ENCODE results near the gene SRR.

Gene SRR

DNA sequence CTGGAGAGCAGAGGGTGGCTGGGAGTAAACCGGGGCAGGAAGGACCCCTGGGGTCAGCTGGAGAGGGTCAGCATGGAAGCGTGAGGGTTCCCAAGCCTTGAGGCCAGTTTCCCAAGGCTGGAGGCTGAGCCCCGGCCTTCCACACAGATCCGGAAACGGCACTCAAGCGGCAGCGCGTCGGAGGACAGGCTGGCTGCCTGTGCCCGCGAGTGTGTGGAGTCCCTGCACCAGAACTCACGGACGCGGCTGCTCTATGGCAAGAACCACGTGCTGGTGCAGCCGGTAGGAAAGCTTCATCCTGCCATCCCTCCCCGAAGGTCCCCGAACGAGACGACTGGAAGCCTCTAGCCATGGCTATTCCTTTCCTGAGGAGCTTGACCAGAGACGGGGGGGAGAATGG is 59.6 kb downstream of the SRR start:
- H3K27ac ChIP-seq = no peak overlapping the region
- TF ChIP-seq ZFX (IDR thresholded peaks at IDR 0.05) (no peak), CTCF (conservative IDR thresholded peaks at IDR 0.05) (no peak)

DNA sequence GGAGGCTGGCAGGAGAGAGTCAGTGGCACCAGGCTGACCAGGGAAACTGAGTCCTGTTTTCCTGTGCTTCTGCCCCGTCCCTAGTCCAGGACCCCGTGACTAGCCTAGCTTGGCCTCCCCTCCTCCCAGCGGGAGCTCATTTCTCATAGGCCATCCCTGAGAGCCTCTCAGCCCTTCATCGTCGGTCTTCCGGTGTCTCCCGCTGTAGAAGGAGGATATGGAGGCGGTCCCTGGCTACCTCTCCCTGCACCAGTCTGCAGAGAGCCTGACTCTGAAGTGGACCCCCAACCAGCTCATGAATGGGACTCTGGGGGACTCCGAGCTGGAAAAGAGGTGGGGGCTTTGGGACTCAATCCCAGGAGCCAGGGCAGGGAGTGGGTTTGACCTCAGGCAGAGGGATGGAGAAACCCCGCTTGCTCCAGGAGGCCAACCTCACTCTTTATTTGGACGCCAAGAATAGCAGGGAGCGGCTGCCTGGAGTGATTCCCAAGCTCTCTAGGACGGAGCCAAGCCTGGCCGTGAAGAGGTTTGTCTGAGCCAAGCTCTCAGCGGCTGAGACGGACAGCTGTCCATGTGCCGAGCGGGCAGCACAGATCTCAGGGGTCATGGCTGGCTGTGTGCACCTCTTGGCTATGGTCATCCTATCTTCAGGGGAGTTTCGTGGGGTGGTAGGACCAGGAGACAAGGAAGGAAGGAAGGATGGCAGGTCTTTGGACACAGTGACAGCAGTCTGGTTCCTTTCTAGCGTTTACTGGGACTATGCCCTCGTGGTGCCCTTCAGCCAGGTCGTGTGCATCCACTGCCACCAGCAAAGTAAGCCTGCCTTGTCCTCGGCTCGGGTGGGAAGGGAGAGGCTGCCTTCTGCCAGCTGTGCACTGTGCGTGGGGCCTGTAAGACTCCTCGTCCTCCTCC is 60.4 kb downstream of the SRR start:
- no peak for TF ChIP-seq ZFX (IDR thresholded peaks at IDR 0.05)
- TF ChIP-seq CTCF (conservative IDR thresholded peaks at IDR 0.05) = no peak
- H3K27ac ChIP-seq = no peak overlapping the region

GRCh38 chr17:2364763-2365116 is 61.0 kb downstream of the SRR start:
- no peak overlapping the region for H3K27ac ChIP-seq
- no peak for TF ChIP-seq CTCF (conservative IDR thresholded peaks at IDR 0.05)
- no peak for TF ChIP-seq ZFX (IDR thresholded peaks at IDR 0.05)

DNA sequence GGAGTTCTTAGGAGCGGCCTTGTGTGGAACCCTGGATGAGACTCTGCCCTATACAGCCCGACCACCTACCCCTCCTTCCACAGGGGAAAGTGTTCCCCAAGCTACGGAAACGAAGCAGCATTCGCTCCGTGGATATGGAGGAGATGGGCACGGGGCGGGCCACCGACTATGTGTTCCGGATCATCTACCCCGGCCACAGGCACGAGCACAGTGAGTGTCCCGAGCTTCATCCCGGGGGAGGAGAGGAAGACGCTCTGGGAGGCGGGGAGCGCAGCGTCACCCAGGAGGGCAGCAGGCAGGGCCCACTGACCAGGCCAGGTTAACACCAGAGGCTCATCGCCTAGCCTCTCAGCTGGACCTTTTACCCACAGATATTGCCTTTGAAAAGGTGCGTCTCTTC is 61.4 kb downstream of the SRR start:
- H3K27ac ChIP-seq = no peak overlapping the region
- no peak for TF ChIP-seq ZFX (IDR thresholded peaks at IDR 0.05)
- TF ChIP-seq CTCF (conservative IDR thresholded peaks at IDR 0.05) = no peak

DNA sequence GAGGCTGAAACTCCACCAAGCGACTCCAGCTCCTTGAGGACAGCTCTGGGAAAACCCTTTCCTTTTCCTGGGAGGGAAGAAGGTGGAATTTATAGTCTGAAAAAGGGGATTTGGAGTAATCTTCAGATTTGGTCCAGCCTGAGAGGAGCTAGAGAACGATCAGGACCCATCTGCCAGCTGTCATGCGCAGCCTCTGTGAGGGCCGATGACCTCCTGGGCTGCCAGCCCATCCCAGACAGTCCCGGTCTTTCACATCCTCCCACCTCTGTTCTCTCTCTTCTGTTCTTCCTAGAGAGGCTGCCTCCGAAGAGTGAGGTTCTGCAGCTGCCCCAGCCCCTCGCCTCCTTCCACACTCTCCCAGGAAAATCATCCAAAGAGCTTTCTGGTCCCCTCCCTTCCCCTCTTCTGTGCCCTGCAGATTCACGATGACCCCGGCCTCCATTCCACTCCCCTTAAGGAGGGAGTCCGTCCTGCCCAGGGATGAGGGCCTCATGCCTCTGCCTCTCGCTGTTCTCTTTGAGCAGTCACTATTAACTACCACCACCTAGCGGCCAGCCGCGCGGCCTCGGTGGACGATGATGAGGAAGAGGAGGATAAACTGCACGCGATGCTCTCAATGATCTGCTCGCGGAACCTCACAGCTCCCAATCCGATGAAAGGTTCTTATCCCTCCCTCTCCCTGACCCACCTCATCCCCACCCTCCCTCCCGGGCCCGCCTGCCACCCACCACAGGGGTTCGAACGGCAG is 63.2 kb downstream of the SRR start:
- H3K27ac ChIP-seq = no peak overlapping the region
- TF ChIP-seq CTCF (conservative IDR thresholded peaks at IDR 0.05) = no peak

DNA sequence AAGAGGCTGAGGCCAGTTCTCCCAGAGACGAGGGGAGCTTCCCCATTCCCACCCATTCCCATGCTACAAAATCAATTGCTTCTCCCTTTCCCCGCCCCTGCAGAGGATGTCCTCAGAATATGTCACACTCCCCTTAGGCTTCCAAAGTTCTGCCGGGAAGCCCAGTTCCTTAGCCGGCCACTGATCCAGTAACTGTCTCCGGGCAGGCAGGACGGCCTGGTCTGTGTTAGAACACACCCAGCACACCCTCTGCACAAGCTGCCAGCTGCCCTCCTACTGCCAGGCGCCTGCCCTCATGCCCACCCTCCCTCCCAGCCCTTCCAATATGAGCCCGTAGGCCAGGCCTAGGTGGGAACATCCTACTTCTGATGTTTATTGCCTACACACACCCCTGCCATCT is 64.6 kb downstream of the SRR start:
- TF ChIP-seq CTCF (conservative IDR thresholded peaks at IDR 0.05) (no peak), ZFX (IDR thresholded peaks at IDR 0.05) (no peak)

DNA sequence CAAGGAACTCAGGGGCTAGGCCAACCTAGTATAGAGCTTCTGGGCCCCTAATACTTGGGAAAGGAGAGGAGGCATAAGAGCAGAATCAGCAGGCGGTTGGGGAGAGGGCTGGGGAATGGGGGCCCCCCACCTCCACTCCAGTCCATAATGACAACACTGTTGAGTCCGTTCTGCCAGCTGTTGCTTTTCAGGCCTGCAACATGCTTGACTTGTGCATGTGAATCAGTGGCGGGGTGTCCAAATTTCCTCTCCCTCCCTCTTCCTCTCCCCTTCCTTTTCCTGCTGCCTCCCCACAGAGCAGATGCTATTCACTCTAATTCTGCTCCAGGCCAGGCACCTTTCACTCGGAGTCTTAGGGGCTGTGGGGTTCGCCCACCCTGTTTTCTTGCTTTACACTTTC is 65.3 kb downstream of the SRR start:
- H3K27ac ChIP-seq = no peak overlapping the region
- no peak for TF ChIP-seq CTCF (conservative IDR thresholded peaks at IDR 0.05)
- TF ChIP-seq ZFX (IDR thresholded peaks at IDR 0.05) = no peak

More for the DNA sequence above, 64.6 kb downstream of the SRR start:
- no peak overlapping the region for H3K27ac ChIP-seq
